ENCODE measurements around the gene DLGAP1. TPM values are rescaled to one million over a fixed set of nuclear protein-coding genes. Genes with fewer than 3 reads are reported as not detected.

Gene DLGAP1
- total RNA-seq, 1 experiment from 2014 or later: 23.2 TPM

DNA sequence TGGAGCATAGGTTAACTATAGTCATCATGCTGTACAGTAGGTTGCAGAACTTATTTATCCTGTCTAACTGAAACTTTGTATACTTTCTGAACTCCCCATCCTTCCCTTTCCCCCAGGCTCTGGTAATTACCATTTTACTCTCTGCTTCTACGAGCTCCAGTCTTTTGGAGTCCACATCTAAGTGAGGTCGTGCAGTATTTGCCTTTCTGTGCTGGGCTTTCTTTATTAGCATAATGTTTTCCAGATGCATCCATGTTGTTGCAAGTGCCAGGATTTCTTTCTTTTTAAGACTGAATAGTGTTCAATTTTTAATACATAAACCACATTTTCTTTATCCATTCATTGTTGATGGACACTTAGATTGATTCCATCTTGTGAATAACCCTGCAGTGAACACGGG, 541.0 kb downstream of the DLGAP1 start:
- no peaks in the 10 kb centered on the region for H3K9me3 ChIP-seq (ENCODE audit: control insufficient read depth, low read depth, low read length)
- no peak overlapping the region for H3K14ac ChIP-seq (ENCODE audit: insufficient read depth, low read length)
- no CpG with 5 or more reads among the region's 3 CpGs for WGBS (ENCODE audit: extremely low coverage, insufficient read length, low lambda C conversion rate)
- no peak overlapping the region for H3K18ac ChIP-seq (ENCODE audit: insufficient read length, low read depth, low read length)
- H3K27ac ChIP-seq (ENCODE audit: insufficient read length, low read depth, low read length): no peak overlapping the region
- H2BK20ac ChIP-seq (ENCODE audit: low read depth, low read length, poor library complexity, severe bottlenecking): no peak overlapping the region
- H3K23ac ChIP-seq (ENCODE audit: insufficient read length, low read depth, low read length): no peak overlapping the region
- H3T11ph ChIP-seq (ENCODE audit: low read length): no peak overlapping the region
- no peaks in the 10 kb centered on the region for H3K27me3 Mint-ChIP-seq (ENCODE audit: low read depth)
- H4K8ac ChIP-seq (replicated peaks; ENCODE audit: insufficient read length, low read depth, low read length): no peak overlapping the region
- no peak overlapping the region for H3K9ac ChIP-seq (ENCODE audit: extremely low read depth, insufficient read length, low read length)
- no peak overlapping the region for H3K56ac ChIP-seq (ENCODE audit: insufficient read length, low read depth, low read length)
- no peak for DNase-seq
- H3K23me2 ChIP-seq (ENCODE audit: insufficient read length, low read depth, low read length, poor library complexity, severe bottlenecking): no peaks in the 10 kb centered on the region
- H2BK15ac ChIP-seq (ENCODE audit: low read depth, low read length): no peak overlapping the region
- H3K36me3 Mint-ChIP-seq (ENCODE audit: insufficient read depth in 1 of 3, low read depth in 3 of 3): no peaks in the 10 kb centered on the region; a peak in 2 of 7 replicates
- H3K4me1 ChIP-seq (ENCODE audit: insufficient read depth, low read length): peaks cover 4% of the 10 kb centered on the region; the same call in 1 of the 2 replicates
- no peak overlapping the region for H2BK12ac ChIP-seq (ENCODE audit: insufficient read length, low read depth, low read length)
- no peak overlapping the region for H3K4me3 Mint-ChIP-seq
- no peak overlapping the region for H4K91ac ChIP-seq (ENCODE audit: insufficient read length, low read depth, low read length)
- H4K5ac ChIP-seq (ENCODE audit: insufficient read length, low read depth, low read length): no peak overlapping the region
- H3K79me2 ChIP-seq (ENCODE audit: insufficient read depth, low read length): no peaks in the 10 kb centered on the region
- no peak overlapping the region for H2BK5ac ChIP-seq (ENCODE audit: insufficient read length, low read length)
- TF ChIP-seq, protein P1, sequence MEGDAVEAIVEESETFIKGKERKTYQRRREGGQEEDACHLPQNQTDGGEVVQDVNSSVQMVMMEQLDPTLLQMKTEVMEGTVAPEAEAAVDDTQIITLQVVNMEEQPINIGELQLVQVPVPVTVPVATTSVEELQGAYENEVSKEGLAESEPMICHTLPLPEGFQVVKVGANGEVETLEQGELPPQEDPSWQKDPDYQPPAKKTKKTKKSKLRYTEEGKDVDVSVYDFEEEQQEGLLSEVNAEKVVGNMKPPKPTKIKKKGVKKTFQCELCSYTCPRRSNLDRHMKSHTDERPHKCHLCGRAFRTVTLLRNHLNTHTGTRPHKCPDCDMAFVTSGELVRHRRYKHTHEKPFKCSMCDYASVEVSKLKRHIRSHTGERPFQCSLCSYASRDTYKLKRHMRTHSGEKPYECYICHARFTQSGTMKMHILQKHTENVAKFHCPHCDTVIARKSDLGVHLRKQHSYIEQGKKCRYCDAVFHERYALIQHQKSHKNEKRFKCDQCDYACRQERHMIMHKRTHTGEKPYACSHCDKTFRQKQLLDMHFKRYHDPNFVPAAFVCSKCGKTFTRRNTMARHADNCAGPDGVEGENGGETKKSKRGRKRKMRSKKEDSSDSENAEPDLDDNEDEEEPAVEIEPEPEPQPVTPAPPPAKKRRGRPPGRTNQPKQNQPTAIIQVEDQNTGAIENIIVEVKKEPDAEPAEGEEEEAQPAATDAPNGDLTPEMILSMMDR (conservative IDR thresholded peaks at IDR 0.05): no peak
- no peak overlapping the region for H2AFZ ChIP-seq (ENCODE audit: low read length)
- no peak overlapping the region for H3K4ac ChIP-seq (ENCODE audit: low read depth, low read length)
- no peak overlapping the region for H2BK120ac ChIP-seq (ENCODE audit: low read depth, low read length, poor library complexity, severe bottlenecking)
- no peak overlapping the region for H3K4me2 ChIP-seq (ENCODE audit: insufficient read depth, insufficient read length, low read length)
- H3K9me3 Mint-ChIP-seq: no peaks in the 10 kb centered on the region
- no peak overlapping the region for H3K27ac Mint-ChIP-seq
- peaks cover 4 to 5% of the 10 kb centered on the region in 2 experiments; a peak in 2 of 4 replicates for H3K4me1 Mint-ChIP-seq
- H4K20me1 ChIP-seq (ENCODE audit: control insufficient read depth, insufficient read depth, insufficient read length): no peaks in the 10 kb centered on the region
- H3K27me3 ChIP-seq (ENCODE audit: insufficient read depth, low read length): no peaks in the 10 kb centered on the region
- no peaks in the 10 kb centered on the region for H3K79me1 ChIP-seq (ENCODE audit: insufficient read depth, low read depth, low read length, poor library complexity, severe bottlenecking)
- no peak overlapping the region for H2AK5ac ChIP-seq (ENCODE audit: insufficient read length, low read length)
